Thyroid gland (tissue), 4 donors: Measurements from ENCODE around the gene ZBTB12.

Experiments
- CTCF ChIP-seq, 6 experiments: fragments of 200-600 bp in 3 of 6; fragments of 450-650 bp in 3 of 6; sonication (generic) in 3 of 6; IDR thresholded peaks; one replicate each; pipeline ENCODE4 v1.5.1; 2016 to 2019; ENCODE audit warnings: antibody characterized with exemption in 6 of 6, mild to moderate bottlenecking in 2 of 6, inconsistent platforms in 1 of 6, moderate library complexity in 1 of 6
- POLR2A ChIP-seq, 2 donors: fragments of 450-650 bp; IDR thresholded peaks; one replicate each; pipeline ENCODE4 v1.6.1; 2017; ENCODE audit warnings: antibody characterized with exemption in 2 of 2, mild to moderate bottlenecking in 2 of 2, moderate library complexity in 1 of 2

- no peak for TF ChIP-seq POLR2A (IDR thresholded peaks at IDR 0.05)
- TF ChIP-seq CTCF (IDR thresholded peaks at IDR 0.05) = no peak
Observed at GRCh38 chr6:31850765-31851484, 51.0 kb downstream of the ZBTB12 start.
